HG03575 (cell line): ENCODE measurements around the gene GTSE1.

Experiments
- ATAC-seq: cut with Tn5 transposase; IDR thresholded peaks from one replicate; pipeline ENCODE4 v1.9.1; 2021; ENCODE audit not compliant: unreplicated experiment, insufficient number of reproducible peaks, low FRiP score; ENCODE audit errors: extremely low read depth

The GTSE1 gene

GRCh38 chr22:46347646-46348045, 51.0 kb downstream of the GTSE1 start:
- no peak for ATAC-seq

- no peak for ATAC-seq
Measured at GRCh38 chr22:46348099-46348695, 51.5 kb downstream of the GTSE1 start.

GRCh38 chr22:46349238-46349637, 52.6 kb downstream of the GTSE1 start:
- ATAC-seq: no peak

GRCh38 chr22:46349681-46350080, 53.0 kb downstream of the GTSE1 start:
- no peak for ATAC-seq

GRCh38 chr22:46350121-46350520, 53.5 kb downstream of the GTSE1 start:
- ATAC-seq: no peak

- ATAC-seq: no peak
Measured at GRCh38 chr22:46350646-46351045, 54.0 kb downstream of the GTSE1 start.

GRCh38 chr22:46351131-46351735, 54.6 kb downstream of the GTSE1 start:
- ATAC-seq: no peak

GRCh38 chr22:46351767-46352166, 55.1 kb downstream of the GTSE1 start:
- no peak for ATAC-seq

- no peak for ATAC-seq
Measured at GRCh38 chr22:46352276-46352675, 55.6 kb downstream of the GTSE1 start.

GRCh38 chr22:46352691-46353386, 56.2 kb downstream of the GTSE1 start:
- no peak for ATAC-seq

- ATAC-seq: no peak
Measured at GRCh38 chr22:46353483-46354105, 56.9 kb downstream of the GTSE1 start.

GRCh38 chr22:46354176-46354992, 57.7 kb downstream of the GTSE1 start:
- ATAC-seq: no peak

GRCh38 chr22:46354993-46355305, 58.3 kb downstream of the GTSE1 start:
- ATAC-seq: no peak

GRCh38 chr22:46355369-46355995, 58.8 kb downstream of the GTSE1 start:
- ATAC-seq: no peak

GRCh38 chr22:46355996-46356471, 59.4 kb downstream of the GTSE1 start:
- ATAC-seq: no peak

- ATAC-seq: no peak
Measured at GRCh38 chr22:46356496-46357480, 60.1 kb downstream of the GTSE1 start.

GRCh38 chr22:46357711-46358520, 61.2 kb downstream of the GTSE1 start:
- no peak for ATAC-seq
